A673 (cell line): ENCODE data around the gene PAXX. TPM values are rescaled to one million over a fixed set of nuclear protein-coding genes. Genes with fewer than 3 reads are reported as not detected.
A peak's percentile ranks its signal among the peaks of the same experiment; 100 is the strongest.

ENCODE experiments used
- BruUV-seq: library from RNA; stranded (reverse); fragments of 400-500 nt; replicated peaks from 2 replicates; lab custom pipeline; 2021; lab: Mats Ljungman, UMichigan
- CTCF ChIA-PET: fragments of 300-600 bp; sonication (Branson Sonifier 250); formaldehyde crosslinking; loops from one replicate; lab custom pipeline; 2022; ENCODE audit warnings: antibody characterized with exemption; lab: Charles Lee
- POLR2A ChIA-PET: fragments of 300-600 bp; sonication (Branson Sonifier 250); formaldehyde crosslinking; loops from one replicate; lab custom pipeline; 2022; ENCODE audit warnings: antibody characterized with exemption; ENCODE audit not compliant: low non-redundant PET; lab: Charles Lee
- DNase-seq: peaks from one replicate; pipeline ENCODE4 v3.0.0-alpha.2; 2015; ENCODE audit warnings: low spot score
- H3K27ac ChIP-seq: fragments of 200-600 bp; sonication (generic); 2 replicates; pipeline ENCODE4 v1.5.1; 2016; ENCODE audit warnings: mixed run types, low read depth, mild to moderate bottlenecking, mixed read lengths, antibody characterized with exemption, low read length; ENCODE audit not compliant: poor library complexity, severe bottlenecking
- H3K27me3 ChIP-seq: fragments of 200-600 bp; sonication (generic); replicated peaks from 2 replicates; pipeline ENCODE4 v1.6.1; 2017; ENCODE audit warnings: mixed run types, low read depth, mild to moderate bottlenecking, mixed read lengths, antibody characterized with exemption, low read length; ENCODE audit not compliant: insufficient read depth, poor library complexity
- H3K36me3 ChIP-seq: fragments of 200-600 bp; sonication (generic); 2 replicates; pipeline ENCODE4 v1.6.1; 2016; ENCODE audit warnings: mixed run types, mild to moderate bottlenecking, mixed read lengths, antibody characterized with exemption, low read length; ENCODE audit not compliant: insufficient read depth, poor library complexity, severe bottlenecking
- H3K4me1 ChIP-seq: fragments of 200-600 bp; sonication (generic); 2 replicates; pipeline ENCODE4 v1.6.1; 2017; ENCODE audit warnings: mixed run types, mild to moderate bottlenecking, mixed read lengths, antibody characterized with exemption, low read length; ENCODE audit not compliant: insufficient read depth, poor library complexity, severe bottlenecking
- H3K4me3 ChIP-seq: fragments of 200-600 bp; sonication (generic); 2 replicates; pipeline ENCODE4 v1.5.1; 2016; ENCODE audit warnings: low read depth, mixed run types, mild to moderate bottlenecking, mixed read lengths, low read length; ENCODE audit not compliant: poor library complexity, severe bottlenecking
- H3K9me3 ChIP-seq: fragments of 200-600 bp; sonication (generic); 2 replicates; pipeline ENCODE4 v1.6.1; 2016; ENCODE audit warnings: mixed run types, low read depth, mild to moderate bottlenecking, mixed read lengths, antibody characterized with exemption, low read length; ENCODE audit not compliant: poor library complexity, severe bottlenecking
- CTCF ChIP-seq: fragments of 300-800, 200-600 bp; sonication (generic); conservative IDR thresholded peaks from 2 replicates; pipeline ENCODE4 v1.5.1; 2017; ENCODE audit warnings: low read depth, mild to moderate bottlenecking, antibody characterized with exemption, low read length, moderate library complexity, mixed read lengths
- EZH2 ChIP-seq: fragments of 200-600 bp; sonication (generic); IDR thresholded peaks from 2 replicates; pipeline ENCODE4 v1.6.1; 2017; ENCODE audit warnings: borderline replicate concordance, low read depth, mild to moderate bottlenecking, mixed read lengths, antibody characterized with exemption, low read length; ENCODE audit not compliant: poor library complexity, severe bottlenecking
- intact Hi-C: fragments of 100-400 bp; cut with micrococcal nuclease; formaldehyde crosslinking; loops from one replicate; pipeline ENCODE4 v1.10.0; 2022; ENCODE audit not compliant: unreplicated experiment
- total RNA-seq: library from RNA; stranded (reverse); gene quantifications from 2 replicates; pipeline ENCODE4 v1.2.3, GENCODE V29; 2021

PAXX gene
- total RNA-seq, 1 experiment from 2014 or later, result 91.5 TPM

GRCh38 chr9:137025517-137025966, 33.3 kb downstream of the PAXX start:
- DNase-seq, result no peak
- no TSS peak for BruUV-seq
- POLR2A ChIA-PET, result no interaction called here
- TF ChIP-seq EZH2 (no peak), CTCF (no peak)
- Histone ChIP-seq H3K4me1 (peaks cover 10% of the 10 kb centered on the region), H3K27ac (no peak overlapping the region), H3K36me3 (no peaks in the 10 kb centered on the region), H3K9me3 (no peaks in the 10 kb centered on the region), H3K27me3 (no peaks in the 10 kb centered on the region), H3K4me3 (no peak overlapping the region)
- CTCF ChIA-PET, result interaction anchor here (1.5 kb wide), 1 partner anchor 10 kb away, joined by 12 read pairs; no protein-coding TSS in a partner anchor
- intact Hi-C loops, result no loop called here

- Histone ChIP-seq H3K4me3 (no peak overlapping the region), H3K36me3 (no peaks in the 10 kb centered on the region), H3K27ac (no peak overlapping the region), H3K4me1 (peaks cover 10% of the 10 kb centered on the region), H3K9me3 (no peaks in the 10 kb centered on the region), H3K27me3 (no peaks in the 10 kb centered on the region)
- ChIA-PET CTCF (no interaction called here), POLR2A (no interaction called here)
- no peak for DNase-seq
- intact Hi-C loops, result no loop called here
- TF ChIP-seq EZH2 (no peak), CTCF (no peak)
- no TSS peak for BruUV-seq
Measured at GRCh38 chr9:137026384-137026783, 34.2 kb downstream of the PAXX start.

- POLR2A ChIA-PET, result no interaction called here
- CTCF ChIA-PET, result no interaction called here
- no TSS peak for BruUV-seq
Measured at GRCh38 chr9:137026828-137027227, 34.6 kb downstream of the PAXX start.

More at GRCh38 chr9:137026828-137027227, 34.6 kb downstream of the PAXX start:
- TF ChIP-seq EZH2, result no peak
- peaks cover 10% of the 10 kb centered on the region for H3K4me1 ChIP-seq
- DNase-seq, result no peak
- intact Hi-C loops, result no loop called here
- no peak overlapping the region for H3K27ac ChIP-seq
- no peaks in the 10 kb centered on the region for H3K27me3 ChIP-seq
- no peaks in the 10 kb centered on the region for H3K36me3 ChIP-seq
- no peaks in the 10 kb centered on the region for H3K9me3 ChIP-seq
- peak overlapping the region; percentile 51 for H3K4me3 ChIP-seq
